HG03025 (cell line): ENCODE measurements around the gene TBC1D24.
A peak's percentile ranks its signal among the peaks of the same experiment; 100 is the strongest.
"Not testable (repeated sequence)": the region's sequence is repeated elsewhere in the genome, so short reads cannot be mapped to it uniquely, and the experiment has no call there.

Experiments used
- ATAC-seq: cut with Tn5 transposase; IDR thresholded peaks from one replicate; pipeline ENCODE4 v1.9.1; 2021; ENCODE audit warnings: mild to moderate bottlenecking, moderate library complexity; ENCODE audit not compliant: unreplicated experiment, low FRiP score

The TBC1D24 gene

DNA sequence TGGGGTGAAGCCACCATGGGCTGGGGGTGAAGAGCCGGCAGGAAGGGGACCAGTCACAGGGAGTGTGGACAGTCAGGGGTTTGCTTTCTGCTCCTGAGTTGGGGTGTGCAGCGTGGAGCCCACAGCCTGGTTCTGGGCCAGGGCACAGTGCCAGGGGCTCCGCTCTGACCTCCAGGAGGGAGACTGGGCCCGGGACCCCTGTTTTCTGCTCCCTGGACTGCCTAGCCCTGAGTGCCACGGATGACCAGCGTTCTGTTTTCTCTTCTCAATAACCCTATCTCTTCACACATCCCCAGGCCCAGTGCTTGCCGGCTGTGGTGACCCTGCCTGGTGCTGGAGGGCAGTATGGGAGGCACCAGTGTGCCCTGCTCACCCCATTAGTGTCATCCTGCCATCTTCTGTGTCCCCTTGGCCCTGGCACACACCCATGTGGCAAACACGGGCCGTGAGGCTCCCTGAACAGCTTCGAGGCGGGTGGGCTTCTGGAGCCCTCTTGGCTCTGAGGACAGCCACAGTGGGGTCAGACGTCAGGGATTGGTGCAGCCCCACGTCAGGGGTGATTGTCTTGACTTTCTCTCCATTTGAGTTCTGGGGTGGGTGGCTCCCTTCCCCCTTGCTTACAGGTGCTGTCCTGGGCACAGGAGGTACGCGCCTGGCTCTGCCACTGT lies 55.2 kb downstream of the TBC1D24 start:
- no peak for ATAC-seq

DNA sequence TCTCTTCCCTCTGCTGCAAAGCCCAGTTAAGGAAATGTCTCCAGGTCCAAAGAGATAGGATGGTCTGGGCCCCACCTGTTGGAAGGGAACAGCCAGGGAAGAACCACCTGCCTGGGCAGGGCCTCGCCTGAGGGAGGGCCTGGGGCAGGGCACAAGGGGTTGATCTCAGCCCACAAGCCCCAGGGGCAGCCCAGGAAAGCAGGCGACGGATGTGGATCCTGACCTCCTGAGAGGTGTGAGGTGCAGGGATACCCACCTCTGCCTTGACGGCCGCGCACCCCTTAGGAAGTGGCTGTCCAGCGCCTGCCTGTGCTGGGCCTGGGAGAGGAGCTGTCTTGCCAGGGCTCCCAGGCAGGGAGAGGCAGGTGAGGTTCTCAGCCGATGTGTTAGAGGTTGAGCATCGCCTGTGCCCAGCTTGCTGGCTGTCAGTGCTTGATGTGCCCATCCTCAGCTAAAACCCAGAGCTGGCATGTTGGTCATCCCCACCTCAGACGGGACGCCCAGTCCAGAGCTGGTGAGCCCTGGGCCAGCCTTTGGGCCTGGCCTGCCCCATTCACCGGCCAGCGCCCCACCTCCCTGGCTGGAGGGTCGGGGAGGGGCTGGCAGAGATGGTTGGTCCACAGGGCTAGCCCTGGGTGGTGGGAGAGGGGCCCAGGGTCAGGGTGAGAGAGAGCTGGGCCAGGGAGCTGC lies 55.8 kb downstream of the TBC1D24 start:
- ATAC-seq = no peak

DNA sequence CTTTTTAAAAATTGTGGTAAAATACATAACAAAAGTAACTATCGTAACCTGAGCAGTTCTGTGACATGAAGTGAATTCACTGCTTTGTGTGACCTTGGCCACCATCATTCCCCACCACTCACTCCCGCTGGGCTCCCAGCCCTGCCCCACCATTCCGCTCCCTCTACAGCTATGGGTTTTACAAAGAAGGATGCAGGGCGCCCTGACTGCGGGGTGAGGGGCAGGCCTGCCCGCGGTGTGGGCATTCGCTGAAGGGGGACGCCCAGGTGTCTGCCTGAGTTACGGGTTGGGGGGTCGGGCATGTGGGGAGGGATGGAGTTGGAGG lies 56.4 kb downstream of the TBC1D24 start, which contains the start of gene CEMP1:
Gene CEMP1 (minus strand): TSS at position 38 of the 325 bp plus-strand sequence. CDS start 335 bp downstream, outside the sequence.
- peak; percentile 8 for ATAC-seq

DNA sequence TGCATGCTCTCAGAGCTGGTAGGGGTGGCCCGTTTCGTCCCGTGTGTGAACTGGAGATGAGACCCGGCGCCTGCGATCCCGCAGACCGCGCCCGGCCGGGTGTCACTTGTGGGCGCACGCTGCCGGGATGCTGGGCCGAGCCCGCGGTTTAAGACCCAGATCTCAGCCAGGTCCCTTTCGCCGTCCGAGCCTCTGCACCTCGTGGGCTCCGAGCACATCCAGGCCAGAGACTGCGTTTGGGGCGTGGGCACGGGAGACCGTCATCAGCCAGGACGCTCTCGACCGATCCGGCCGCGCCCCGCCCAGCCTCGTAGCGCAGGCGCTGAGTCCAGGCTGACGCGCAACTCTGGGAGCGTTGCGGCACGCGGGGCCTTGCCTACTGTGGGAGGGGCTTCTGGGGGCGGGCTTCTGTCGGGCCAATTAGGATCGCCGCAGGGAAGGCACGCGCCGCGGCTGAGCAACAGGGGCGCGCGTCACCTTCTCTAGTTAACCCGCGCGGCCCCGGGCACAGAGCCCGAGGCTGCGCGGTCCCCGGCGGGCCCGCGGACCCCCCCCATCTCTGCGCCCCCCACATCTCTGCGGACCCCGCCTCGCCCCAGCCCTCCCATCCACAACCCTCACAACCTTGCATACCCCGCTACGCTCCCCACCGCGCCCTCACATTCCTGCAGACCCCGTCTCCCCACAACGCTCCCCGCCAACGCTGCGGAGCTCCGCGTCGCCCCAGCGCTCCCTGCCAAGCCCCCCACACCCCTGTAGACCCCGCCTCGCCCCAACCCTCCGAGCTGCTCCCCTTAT lies 57.0 kb downstream of the TBC1D24 start:
- ATAC-seq = peak; percentile 65

DNA sequence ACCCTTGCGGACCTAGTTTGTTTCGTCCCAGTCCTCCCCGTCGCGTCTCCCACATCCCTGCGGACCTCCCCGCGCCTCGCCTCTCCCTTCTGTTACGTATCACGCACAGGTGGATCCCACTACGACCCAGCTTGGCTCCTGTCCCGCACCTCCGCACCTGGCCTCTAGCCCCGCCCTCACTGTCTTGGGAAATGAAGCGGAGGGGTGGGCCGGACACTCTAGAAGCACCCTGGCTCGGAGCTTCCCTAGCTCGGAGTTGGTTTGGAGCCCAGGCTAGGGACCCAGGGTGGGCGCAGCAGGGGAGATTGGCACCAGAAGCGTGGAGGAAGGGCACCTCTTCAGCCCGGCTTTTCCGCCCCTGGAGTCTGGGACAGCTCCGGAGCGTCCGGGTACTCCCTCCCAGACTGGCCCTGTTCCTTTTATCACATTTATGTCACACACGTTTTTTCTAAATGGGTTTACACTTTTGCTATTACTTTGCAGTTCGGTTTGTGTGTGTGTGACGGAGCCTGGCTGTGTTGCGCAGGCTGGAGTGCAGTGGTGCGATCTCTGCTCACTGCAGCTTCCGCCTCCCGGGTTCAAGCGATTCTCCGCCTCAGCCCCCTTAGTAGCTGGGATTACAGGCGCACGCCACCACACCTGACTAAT lies 57.7 kb downstream of the TBC1D24 start:
- no peak for ATAC-seq

DNA sequence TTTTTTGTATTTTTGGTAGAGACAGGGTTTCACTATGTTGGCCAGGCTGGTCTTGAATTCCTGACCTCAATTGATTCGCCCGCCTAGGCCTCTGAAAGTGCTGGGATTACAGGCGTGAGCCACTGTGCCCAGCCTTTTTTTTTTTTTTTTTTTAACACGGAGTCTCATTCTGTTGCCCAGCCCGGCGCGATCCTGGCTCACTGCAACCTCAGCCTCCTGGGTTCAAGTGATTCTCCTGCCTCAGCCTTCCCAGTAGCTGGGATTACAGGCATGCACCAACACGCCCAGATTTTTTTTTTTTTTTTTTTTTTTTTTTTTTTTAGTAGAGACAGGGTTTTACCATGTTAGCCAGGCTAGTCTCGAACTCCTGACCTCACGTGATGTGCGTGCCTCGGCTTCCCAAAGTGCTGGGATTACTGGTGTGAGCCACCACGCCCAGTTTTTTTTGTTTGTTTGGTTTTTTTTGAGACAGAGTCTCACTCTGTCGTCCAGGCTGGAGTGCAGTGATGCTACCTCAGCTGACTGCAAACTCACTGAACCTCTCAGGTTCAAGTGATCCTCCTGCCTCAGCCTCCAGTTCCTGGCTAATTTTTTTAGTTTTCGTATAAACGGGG lies 58.3 kb downstream of the TBC1D24 start:
- not testable (repeated sequence) for ATAC-seq

DNA sequence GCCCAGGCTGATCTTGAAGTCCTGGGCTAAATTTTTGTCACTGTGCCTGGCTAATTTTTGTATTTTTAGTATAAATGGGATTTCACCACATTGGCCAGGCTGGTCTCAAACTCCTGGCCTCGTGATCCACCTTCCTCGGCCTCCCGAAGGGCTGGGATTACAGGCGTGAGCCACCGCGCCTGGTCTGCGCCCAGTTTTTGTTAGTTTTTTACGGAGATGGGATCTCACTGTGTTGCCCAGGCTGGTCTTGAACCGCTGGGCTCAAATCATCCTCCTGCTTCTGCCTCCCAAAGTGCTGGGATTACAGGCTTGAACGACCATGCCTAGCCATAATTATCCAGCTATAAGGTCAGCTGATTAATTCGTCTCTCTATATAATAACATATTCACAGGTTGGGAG lies 59.0 kb downstream of the TBC1D24 start:
- ATAC-seq = no peak

DNA sequence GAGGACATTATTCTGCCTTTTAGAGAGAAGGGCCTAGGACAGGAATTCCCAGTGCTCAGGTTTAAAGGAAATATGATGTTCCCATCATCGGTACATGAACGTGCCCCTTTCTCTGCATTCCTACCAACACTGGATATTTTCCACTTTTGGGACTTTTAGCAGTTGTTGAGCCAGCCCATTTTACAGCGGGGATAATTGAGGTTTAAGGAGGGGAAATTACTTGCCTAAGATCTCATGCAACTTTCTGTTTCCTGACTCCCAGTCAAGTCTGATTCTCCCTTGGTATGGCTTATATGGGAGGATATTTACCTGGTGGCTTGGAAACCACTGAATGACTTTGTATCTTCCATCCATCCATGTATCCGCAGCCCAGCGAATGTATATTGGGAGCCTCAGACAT lies 59.4 kb downstream of the TBC1D24 start:
- not testable (repeated sequence) for ATAC-seq

DNA sequence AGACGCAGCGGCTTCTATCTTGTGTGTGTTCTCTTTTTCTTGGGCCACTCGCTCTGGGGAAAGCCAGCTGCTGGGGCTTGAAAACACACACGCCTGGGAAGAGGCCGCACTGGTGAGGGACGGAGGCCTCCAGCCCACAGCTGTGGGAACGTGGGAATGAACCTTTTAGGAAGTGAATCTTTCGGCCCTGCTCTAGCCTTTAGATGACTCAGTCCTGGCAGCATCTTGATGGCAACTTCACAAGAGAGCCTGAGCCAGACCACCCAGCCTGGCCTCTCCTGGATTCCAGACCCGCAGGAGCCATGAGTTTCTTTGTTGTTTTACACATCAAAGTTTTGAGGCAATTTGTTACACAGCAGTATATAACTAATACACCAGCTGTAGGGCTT lies 60.7 kb downstream of the TBC1D24 start:
- ATAC-seq = no peak

DNA sequence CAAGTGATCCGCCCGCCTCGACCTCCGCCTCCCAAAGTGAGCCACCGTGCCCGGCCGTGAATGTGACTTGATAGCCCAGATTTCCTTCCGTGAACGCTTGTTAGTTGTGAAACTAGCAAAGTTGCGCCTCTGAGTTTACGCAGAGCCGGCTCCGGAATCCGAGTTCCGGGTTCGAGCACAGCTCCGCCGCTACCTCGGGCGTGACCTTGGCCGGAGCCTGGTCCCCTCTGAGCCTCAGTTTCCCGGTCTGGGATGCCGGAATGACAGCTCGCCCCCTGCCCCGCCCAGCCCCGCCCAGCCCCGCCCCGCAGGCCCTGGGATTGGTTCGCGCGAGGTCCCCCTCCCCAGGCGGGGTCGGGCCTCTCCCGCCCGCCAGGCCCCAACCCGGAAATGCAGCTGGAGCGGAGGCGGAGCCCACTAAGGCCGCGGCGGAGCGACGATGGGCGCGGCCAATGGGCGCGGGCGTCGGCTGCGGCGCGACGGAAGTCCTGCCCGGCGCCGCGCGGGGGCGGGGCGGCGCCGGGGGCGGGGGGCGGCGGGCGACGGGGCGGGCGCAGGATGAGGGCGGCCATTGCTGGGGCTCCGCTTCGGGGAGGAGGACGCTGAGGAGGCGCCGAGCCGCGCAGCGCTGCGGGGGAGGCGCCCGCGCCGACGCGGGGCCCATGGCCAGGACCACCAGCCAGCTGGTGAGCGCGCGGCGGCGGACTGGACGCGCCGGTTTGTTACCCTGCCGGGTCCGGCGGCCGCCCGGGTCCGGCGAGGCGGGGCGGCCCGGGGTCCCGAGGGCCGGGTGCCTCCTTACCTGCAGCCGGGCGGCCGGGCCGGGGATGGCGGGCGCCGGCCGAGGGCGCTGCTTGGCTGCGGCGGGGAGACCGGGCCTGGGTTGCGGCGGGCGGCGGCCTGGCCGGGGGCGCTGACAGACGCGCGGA lies 62.8 kb downstream of the TBC1D24 start, which contains the start of gene PDPK1:
Gene PDPK1 (plus strand): TSS at position 571 of the 929 bp plus-strand sequence. CDS start 92 bp downstream, at position 663.
- ATAC-seq = peak; percentile 77

DNA sequence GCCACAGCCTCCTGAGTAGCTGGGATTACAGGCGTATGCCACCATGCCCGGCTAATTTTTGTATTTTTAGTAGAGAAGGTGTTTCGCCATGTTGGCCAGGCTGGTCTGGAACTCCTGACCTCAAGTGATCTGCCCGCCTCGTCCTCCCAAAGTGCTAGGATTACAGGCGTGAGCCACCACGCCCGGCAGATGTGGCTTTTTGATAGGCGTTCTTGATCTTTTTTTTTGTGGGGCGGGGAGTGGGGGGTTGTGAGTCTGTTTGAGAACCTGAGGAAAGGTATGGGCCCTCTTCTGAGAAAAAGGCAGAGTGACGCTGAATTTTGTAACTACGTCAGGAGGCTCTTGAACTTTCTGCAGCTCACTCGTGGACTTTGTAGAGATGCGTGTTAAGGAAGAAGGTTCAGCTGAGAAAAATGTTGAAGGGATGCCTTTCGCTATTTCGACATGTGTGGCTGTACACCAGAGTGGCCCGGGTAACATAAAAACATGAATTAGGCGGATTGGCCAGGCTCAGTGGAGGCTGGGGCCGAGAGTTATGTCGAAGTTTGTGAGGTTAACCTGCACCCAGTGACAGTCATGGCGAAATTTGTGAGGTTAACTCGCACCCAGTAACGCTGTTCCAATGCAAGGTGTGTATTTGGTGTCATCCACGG lies 64.4 kb downstream of the TBC1D24 start:
- ATAC-seq = not testable (repeated sequence)

DNA sequence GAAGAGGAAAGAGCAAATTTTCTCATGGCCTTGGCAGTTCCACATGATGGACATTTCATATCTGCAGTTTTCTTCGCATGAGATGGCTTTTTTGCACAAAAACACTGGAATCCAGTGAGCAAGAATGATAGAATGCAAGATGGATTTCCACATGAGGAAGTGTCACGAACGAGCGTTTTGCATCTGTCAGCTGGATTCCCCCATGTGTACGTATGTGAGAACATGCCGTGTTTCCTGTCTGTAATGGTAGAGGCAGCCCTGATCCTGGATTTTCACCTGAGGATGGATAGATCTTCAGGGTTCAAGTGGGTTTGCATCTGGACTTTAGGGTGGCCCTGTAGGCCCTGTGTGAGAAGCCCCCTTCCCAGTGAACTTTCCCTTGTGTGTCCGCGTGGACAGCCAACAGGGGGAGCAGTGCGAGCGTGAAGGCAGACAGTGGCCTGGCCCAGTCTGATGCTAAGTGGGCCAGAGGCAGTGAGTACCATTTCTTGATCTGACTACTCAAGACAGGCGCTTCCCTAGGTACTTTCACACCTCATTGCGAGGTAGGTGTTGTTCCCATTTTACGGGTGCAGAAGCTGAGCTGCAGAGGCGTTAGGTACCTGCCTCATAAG lies 65.0 kb downstream of the TBC1D24 start:
- ATAC-seq = not testable (repeated sequence)

DNA sequence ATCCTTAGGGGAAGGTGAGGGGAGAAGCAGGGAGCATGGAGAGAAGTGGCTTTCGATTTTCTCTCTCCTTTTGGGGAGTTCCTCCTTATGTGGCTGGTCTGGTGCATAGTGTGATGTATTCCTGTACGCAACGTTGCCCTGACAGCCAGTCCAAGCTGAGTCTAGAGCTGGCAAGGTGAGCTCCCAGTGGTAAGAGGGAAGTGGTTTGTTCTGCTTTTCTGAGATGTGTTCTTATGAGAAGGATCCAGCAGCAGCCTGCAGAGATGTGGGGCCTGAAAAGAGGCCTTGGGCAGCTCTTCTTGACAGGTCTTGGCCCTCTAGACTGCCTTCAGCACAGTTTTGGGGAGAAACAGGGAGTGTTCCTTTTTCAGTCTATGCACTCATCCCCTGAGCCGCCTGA lies 66.0 kb downstream of the TBC1D24 start:
- ATAC-seq = not testable (repeated sequence)

DNA sequence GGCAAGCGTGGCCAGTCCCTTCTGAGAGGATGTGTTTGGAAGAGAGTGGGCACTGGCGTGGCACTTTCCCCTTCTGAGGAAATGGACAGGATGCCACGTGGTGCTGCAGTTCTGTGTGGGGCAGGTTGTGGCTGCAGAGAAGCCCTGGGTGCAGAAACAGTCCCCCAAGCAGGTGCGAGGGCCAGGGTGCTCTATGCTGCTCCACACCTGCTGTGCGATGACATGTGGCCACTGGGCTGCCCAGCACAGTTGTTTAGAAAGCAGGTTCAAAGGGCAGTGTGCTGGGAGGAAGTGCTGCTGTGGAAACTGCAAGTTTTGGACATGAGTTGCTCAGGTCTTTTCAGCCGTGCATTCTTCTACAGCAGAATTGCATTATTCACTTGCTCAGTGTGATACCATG lies 66.5 kb downstream of the TBC1D24 start:
- ATAC-seq = not testable (repeated sequence)

DNA sequence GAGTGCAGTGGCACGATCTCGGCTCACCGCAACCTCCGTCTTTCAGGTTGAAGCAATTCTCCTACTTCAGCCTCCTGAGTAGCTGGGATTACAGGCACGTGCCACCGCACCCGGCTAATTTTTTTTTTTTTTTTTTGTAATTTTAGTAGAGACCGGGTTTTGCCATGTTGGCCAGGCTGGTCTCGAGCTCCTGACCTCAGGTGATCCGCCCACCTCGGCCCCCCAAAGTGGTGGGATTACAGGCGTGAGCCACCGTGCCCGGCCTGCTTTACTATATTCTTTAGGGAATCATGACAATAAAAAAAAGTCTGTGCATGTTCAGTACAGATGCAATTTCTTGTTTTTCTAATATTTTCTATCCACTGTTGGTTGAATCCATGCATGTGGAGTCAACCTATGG lies 68.8 kb downstream of the TBC1D24 start:
- ATAC-seq = not testable (repeated sequence)

DNA sequence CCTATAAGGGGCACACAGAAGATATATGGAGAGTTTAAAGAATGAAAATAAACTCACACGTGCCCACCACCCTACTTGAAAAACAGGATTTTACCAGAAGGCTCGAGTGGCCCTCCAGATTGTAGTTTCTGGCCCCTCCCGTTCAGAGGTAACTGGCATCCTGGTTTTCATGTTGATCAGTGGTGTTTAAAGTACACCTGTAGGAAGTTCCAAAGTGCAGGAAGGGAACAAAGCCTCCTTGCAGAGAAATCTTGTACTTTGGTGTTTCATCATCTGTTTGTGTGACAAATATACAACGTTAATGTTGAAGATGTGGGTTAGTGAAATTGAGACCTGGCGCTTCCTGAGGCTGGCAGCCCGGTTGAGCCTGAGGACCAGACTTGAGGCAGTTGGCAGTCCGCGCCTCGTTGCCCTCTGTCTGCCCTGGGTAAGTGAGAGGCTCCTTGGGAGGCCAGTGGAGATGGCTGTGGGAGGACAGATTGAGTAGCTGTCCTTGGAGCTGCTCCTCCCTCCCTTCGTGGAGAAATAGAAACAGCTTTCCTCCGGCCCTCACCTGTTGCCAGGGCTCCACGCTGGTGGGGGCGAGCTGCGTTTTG lies 75.5 kb downstream of the TBC1D24 start:
- not testable (repeated sequence) for ATAC-seq

DNA sequence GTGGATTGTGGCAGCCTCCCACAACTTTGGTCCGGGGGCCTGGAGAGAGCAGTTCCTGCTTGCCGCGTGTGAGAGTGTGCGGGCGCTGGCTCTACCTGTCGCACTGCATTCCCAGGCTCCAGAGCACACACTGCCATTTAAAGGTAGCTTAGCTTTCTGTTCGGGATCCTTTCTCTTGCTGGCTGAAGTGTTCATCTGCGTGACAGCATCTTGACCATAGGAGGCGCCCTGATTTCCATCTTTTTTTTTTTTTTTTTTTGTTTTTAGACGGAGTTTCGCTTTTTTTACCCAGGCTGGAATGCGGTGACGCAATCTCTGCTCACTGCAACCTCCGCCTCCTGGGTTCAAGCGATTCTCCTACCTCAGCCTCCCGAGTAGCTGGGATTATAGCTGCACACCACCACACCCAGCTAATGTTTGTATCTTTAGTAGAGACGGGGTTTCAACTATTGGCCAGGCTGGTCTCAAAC lies 76.5 kb downstream of the TBC1D24 start:
- not testable (repeated sequence) for ATAC-seq
